ENCODE measurements around the gene GINS2.

GINS2 gene

GRCh38 chr16:85659336-85659735, 29.4 kb downstream of the GINS2 start:
- Histone ChIP-seq H3K9ac (ENCODE audit: low read length) (no peak overlapping the region), H3F3A (ENCODE audit: insufficient read depth, low read length) (no peaks in the 10 kb centered on the region), H2AFZ (ENCODE audit: low read length) (no peak overlapping the region), H4K20me1 (ENCODE audit: insufficient read depth, low read length) (no peaks in the 10 kb centered on the region), H3K27ac (ENCODE audit: low read depth, low read length, poor library complexity, severe bottlenecking) (no peak overlapping the region), H3K9me2 (ENCODE audit: low read depth, low read length) (no peaks in the 10 kb centered on the region), H3K9me3 (ENCODE audit: low read length) (no peaks in the 10 kb centered on the region), H3K4me1 (ENCODE audit: insufficient read depth, low read length, severe bottlenecking) (no peaks in the 10 kb centered on the region), H3K4me2 (ENCODE audit: low read length) (no peak overlapping the region), H3K79me2 (ENCODE audit: insufficient read depth, low read length) (no peaks in the 10 kb centered on the region), H3K36me3 (ENCODE audit: insufficient read depth, low read length) (peaks cover 94% of the 10 kb centered on the region), H3K4me3 (ENCODE audit: low read depth, low read length, poor library complexity, severe bottlenecking) (no peak overlapping the region), H3K27me3 (ENCODE audit: insufficient read depth, low read length) (no peaks in the 10 kb centered on the region)
- no peak for TF ChIP-seq EZH2 (IDR thresholded peaks at IDR 0.05; ENCODE audit: borderline replicate concordance, low read length)
- no peak for TF ChIP-seq CTCF (IDR thresholded peaks at IDR 0.05; ENCODE audit: low read length)

GRCh38 chr16:85658504-85659326, 30.0 kb downstream of the GINS2 start:
- Histone ChIP-seq H3K9ac (ENCODE audit: low read length) (no peak overlapping the region), H3K4me3 (ENCODE audit: low read depth, low read length, poor library complexity, severe bottlenecking) (no peak overlapping the region), H3K9me3 (ENCODE audit: low read length) (no peaks in the 10 kb centered on the region), H3K79me2 (ENCODE audit: insufficient read depth, low read length) (no peaks in the 10 kb centered on the region), H3K4me1 (ENCODE audit: insufficient read depth, low read length, severe bottlenecking) (no peaks in the 10 kb centered on the region), H2AFZ (ENCODE audit: low read length) (no peak overlapping the region), H4K20me1 (ENCODE audit: insufficient read depth, low read length) (no peaks in the 10 kb centered on the region), H3K9me2 (ENCODE audit: low read depth, low read length) (no peaks in the 10 kb centered on the region), H3K4me2 (ENCODE audit: low read length) (no peak overlapping the region), H3K27me3 (ENCODE audit: insufficient read depth, low read length) (no peaks in the 10 kb centered on the region), H3K36me3 (ENCODE audit: insufficient read depth, low read length) (peaks cover 94% of the 10 kb centered on the region), H3K27ac (ENCODE audit: low read depth, low read length, poor library complexity, severe bottlenecking) (no peak overlapping the region), H3F3A (ENCODE audit: insufficient read depth, low read length) (no peaks in the 10 kb centered on the region)
- TF ChIP-seq CTCF (IDR thresholded peaks at IDR 0.05; ENCODE audit: low read length) = no peak
- TF ChIP-seq EZH2 (IDR thresholded peaks at IDR 0.05; ENCODE audit: borderline replicate concordance, low read length) = no peak

GRCh38 chr16:85657996-85658395, 30.8 kb downstream of the GINS2 start:
- H3K4me1 ChIP-seq (ENCODE audit: insufficient read depth, low read length, severe bottlenecking) = no peaks in the 10 kb centered on the region
- no peaks in the 10 kb centered on the region for H3F3A ChIP-seq (ENCODE audit: insufficient read depth, low read length)
- H3K79me2 ChIP-seq (ENCODE audit: insufficient read depth, low read length) = no peaks in the 10 kb centered on the region
- no peak overlapping the region for H3K4me2 ChIP-seq (ENCODE audit: low read length)
- H2AFZ ChIP-seq (ENCODE audit: low read length) = no peak overlapping the region
- no peaks in the 10 kb centered on the region for H4K20me1 ChIP-seq (ENCODE audit: insufficient read depth, low read length)
- H3K9me2 ChIP-seq (ENCODE audit: low read depth, low read length) = no peaks in the 10 kb centered on the region
- no peak overlapping the region for H3K9ac ChIP-seq (ENCODE audit: low read length)
- no peaks in the 10 kb centered on the region for H3K27me3 ChIP-seq (ENCODE audit: insufficient read depth, low read length)
- no peak overlapping the region for H3K4me3 ChIP-seq (ENCODE audit: low read depth, low read length, poor library complexity, severe bottlenecking)
- H3K27ac ChIP-seq (ENCODE audit: low read depth, low read length, poor library complexity, severe bottlenecking) = no peak overlapping the region
- no peaks in the 10 kb centered on the region for H3K9me3 ChIP-seq (ENCODE audit: low read length)
- peaks cover 89% of the 10 kb centered on the region for H3K36me3 ChIP-seq (ENCODE audit: insufficient read depth, low read length)
- TF ChIP-seq CTCF (IDR thresholded peaks at IDR 0.05; ENCODE audit: low read length) (no peak), EZH2 (IDR thresholded peaks at IDR 0.05; ENCODE audit: borderline replicate concordance, low read length) (no peak)

All from OCI-LY1 (cell line).